K562 (cell line): ENCODE data around the gene MRPL28. TPM values are rescaled to one million over a fixed set of nuclear protein-coding genes. Genes with fewer than 3 reads are reported as not detected.

Experiments used
- ARID2 ChIP-seq: fragments of 450-650 bp; IDR thresholded peaks from 2 replicates; pipeline ENCODE4 v1.6.1; 2017; ENCODE audit warnings: antibody characterized with exemption, mild to moderate bottlenecking
- CHD4 ChIP-seq: fragments of 200-600 bp; sonication (generic); IDR thresholded peaks from 3 replicates; pipeline ENCODE4 v1.6.1; 2012; ENCODE audit warnings: low read depth, mild to moderate bottlenecking, mixed read lengths, low read length, inconsistent platforms; ENCODE audit not compliant: insufficient read depth, insufficient replicate concordance, poor library complexity, severe bottlenecking
- DPF2 ChIP-seq: fragments of 450-650 bp; IDR thresholded peaks from 2 replicates; pipeline ENCODE4 v1.6.1; 2016
- ETV5 ChIP-seq: sonication (generic); formaldehyde crosslinking; IDR thresholded peaks from 2 replicates; pipeline ENCODE4 v1.4.0; 2020; ENCODE audit warnings: low read depth, mild to moderate bottlenecking, missing genetic modification reagents
- GTF2B ChIP-seq: IDR thresholded peaks from 2 replicates; pipeline ENCODE4 v1.6.1; 2011; ENCODE audit not compliant: insufficient read length; ENCODE audit errors: extremely low read depth
- HDAC3 ChIP-seq: fragments of 450-650 bp; IDR thresholded peaks from 2 replicates; pipeline ENCODE4 v1.6.1; 2018; ENCODE audit warnings: borderline replicate concordance, mild to moderate bottlenecking, moderate library complexity; ENCODE audit not compliant: partially characterized antibody
- HMGXB4 ChIP-seq: sonication (generic); formaldehyde crosslinking; IDR thresholded peaks from 2 replicates; pipeline ENCODE4 v1.8.1; 2023; ENCODE audit warnings: mild to moderate bottlenecking, missing genetic modification reagents
- NCOR1 ChIP-seq: fragments of 450-650 bp; IDR thresholded peaks from 2 replicates; pipeline ENCODE4 v1.6.1; 2016; ENCODE audit warnings: mild to moderate bottlenecking, moderate library complexity
- NR3C1 ChIP-seq: sonication (generic); formaldehyde crosslinking; IDR thresholded peaks from 2 replicates; pipeline ENCODE4 v1.8.1; 2022; ENCODE audit warnings: missing genetic modification reagents
- PHF20 ChIP-seq: fragments of 450-650 bp; IDR thresholded peaks from 2 replicates; pipeline ENCODE4 v1.6.1; 2018; ENCODE audit not compliant: partially characterized antibody
- POLR2A ChIP-seq: fragments of 450-650 bp; conservative IDR thresholded peaks from 2 replicates; pipeline ENCODE4 v1.6.1; 2016
- POLR2AphosphoS5 ChIP-seq: IDR thresholded peaks from 2 replicates; pipeline ENCODE4 v1.6.1; 2011; ENCODE audit warnings: mild to moderate bottlenecking, low read depth, low read length, moderate library complexity; ENCODE audit not compliant: control insufficient read depth, insufficient read depth
- TOE1 ChIP-seq, 2 experiments: fragments of 450-650 bp in 1 of 2; sonication (generic) in 1 of 2; formaldehyde crosslinking in 1 of 2; IDR thresholded peaks; 2 replicates each; pipeline versions ENCODE4 v1.7.1 to v1.8.0; 2016 to 2022; ENCODE audit warnings: borderline replicate concordance in 2 of 2, mild to moderate bottlenecking in 2 of 2, antibody characterized with exemption in 1 of 2, inconsistent platforms in 1 of 2, low read depth in 1 of 2, missing genetic modification reagents in 1 of 2, moderate library complexity in 1 of 2
- ZBTB7A ChIP-seq: IDR thresholded peaks from 2 replicates; pipeline ENCODE4 v1.6.1; 2011; ENCODE audit warnings: low read depth, mild to moderate bottlenecking, low read length, moderate library complexity, borderline replicate concordance; ENCODE audit not compliant: control insufficient read depth
- ZEB2 ChIP-seq: fragments of 450-650 bp; IDR thresholded peaks from 2 replicates; pipeline ENCODE4 v1.6.1; 2016
- ZFP30 ChIP-seq: fragments of 250-450 bp; sonication (Bioruptor Pico); IDR thresholded peaks from 2 replicates; pipeline ENCODE4 v1.8.0; 2022; ENCODE audit warnings: moderate library complexity, mild to moderate bottlenecking, inconsistent platforms, borderline replicate concordance
- ZFP36 ChIP-seq: fragments of 150-350 bp; IDR thresholded peaks from 2 replicates; pipeline ENCODE4 v1.6.1; 2018; ENCODE audit warnings: low read length, low read depth; ENCODE audit not compliant: partially characterized antibody
- ZNF316 ChIP-seq: fragments of 450-650 bp; IDR thresholded peaks from 2 replicates; pipeline ENCODE4 v1.6.1; 2016
- polyA plus RNA-seq, 8 experiments: library from polyadenylated mRNA; depleted of rRNA in 4 of 8; stranded (reverse) in 5 of 8; unstranded in 3 of 8; fragments of >200 nt; fragmentation: Nextera tagmentation in 2 of 8; fragmentation: Illumina TruSeq in 1 of 8; extraction: Ambion mirVana in 2 of 8; extraction: Trizol in 1 of 8; gene quantifications; 2 replicates each; pipeline versions ENCODE4 v1.2.1 to v1.2.3, GENCODE V29; 2011 to 2014; ENCODE audit warnings: inconsistent platforms in 1 of 8, missing spikeins in 1 of 8
- total RNA-seq, 7 experiments: library from RNA; depleted of rRNA in 6 of 7; stranded (reverse); fragments of >200 nt in 6 of 7; fragmentation: Illumina TruSeq in 2 of 7; extraction: Trizol in 2 of 7; gene quantifications; 2 replicates each; pipeline versions ENCODE4 v1.2.1 to v1.2.3, GENCODE V29; 2011 to 2021; ENCODE audit warnings: low replicate concordance in 1 of 7
- TF ChIP-seq, protein P1 (sequence below): fragments of 200-400 bp; formaldehyde crosslinking; IDR thresholded peaks from 2 replicates; pipeline ENCODE4 v1.6.1; 2017; ENCODE audit warnings: mild to moderate bottlenecking, low read depth, low read length, moderate library complexity
- TF ChIP-seq, protein P2 (sequence below): fragments of 250-450 bp; sonication (Bioruptor Pico); IDR thresholded peaks from 2 replicates; pipeline ENCODE4 v1.5.0; 2020; ENCODE audit warnings: mild to moderate bottlenecking, borderline replicate concordance

The MRPL28 gene
- total and polyA plus RNA-seq, 9 of the 15 experiments (the other 6 are each of a cell fraction or from before 2014, with no cell fraction given), result 2.5 to 323 (median 175) TPM

DNA sequence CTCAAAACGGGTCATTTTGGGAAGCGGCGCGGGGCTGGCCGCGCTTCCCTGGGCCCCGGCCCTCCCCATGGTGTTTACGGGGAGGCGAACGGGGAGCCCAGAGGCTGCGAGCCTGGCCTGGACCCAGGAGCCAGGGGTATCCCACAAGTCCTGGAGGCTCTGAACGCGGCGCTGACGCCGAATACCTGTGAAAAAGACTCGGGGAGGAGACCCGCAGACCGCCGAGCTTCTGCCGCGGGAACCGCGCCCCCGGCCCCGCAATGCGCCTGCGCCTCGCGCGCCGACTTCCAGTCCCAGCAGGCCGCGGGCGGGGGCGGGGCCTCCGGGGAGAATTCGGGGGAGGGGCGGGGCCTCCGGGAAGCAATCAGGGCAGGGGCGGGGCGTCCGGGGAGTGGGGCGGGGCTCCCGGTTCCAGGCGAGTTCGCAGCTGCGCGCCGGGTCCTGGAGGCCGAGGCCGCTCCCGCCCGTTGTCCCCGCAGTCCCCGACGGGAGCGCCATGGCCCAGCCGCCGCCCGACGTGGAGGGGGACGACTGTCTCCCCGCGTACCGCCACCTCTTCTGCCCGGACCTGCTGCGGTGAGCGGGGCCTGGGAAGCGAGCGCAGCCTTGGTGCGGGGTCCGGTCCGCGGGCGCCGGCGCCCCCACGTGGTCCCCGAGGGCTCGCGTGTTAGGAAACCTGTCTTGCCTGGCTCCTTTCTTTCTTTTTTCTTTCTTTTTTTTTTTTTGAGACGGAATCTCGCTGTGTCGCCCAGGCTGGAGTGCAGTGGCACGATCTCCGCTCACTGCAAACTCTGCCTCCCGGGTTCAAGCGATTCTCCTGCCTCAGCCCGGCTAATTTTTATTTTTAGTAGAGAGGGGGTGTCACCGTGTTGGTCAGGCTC lies 31.4 kb upstream of the MRPL28 start, which contains the start of gene DECR2 (continued):
- TF ChIP-seq, protein P1, sequence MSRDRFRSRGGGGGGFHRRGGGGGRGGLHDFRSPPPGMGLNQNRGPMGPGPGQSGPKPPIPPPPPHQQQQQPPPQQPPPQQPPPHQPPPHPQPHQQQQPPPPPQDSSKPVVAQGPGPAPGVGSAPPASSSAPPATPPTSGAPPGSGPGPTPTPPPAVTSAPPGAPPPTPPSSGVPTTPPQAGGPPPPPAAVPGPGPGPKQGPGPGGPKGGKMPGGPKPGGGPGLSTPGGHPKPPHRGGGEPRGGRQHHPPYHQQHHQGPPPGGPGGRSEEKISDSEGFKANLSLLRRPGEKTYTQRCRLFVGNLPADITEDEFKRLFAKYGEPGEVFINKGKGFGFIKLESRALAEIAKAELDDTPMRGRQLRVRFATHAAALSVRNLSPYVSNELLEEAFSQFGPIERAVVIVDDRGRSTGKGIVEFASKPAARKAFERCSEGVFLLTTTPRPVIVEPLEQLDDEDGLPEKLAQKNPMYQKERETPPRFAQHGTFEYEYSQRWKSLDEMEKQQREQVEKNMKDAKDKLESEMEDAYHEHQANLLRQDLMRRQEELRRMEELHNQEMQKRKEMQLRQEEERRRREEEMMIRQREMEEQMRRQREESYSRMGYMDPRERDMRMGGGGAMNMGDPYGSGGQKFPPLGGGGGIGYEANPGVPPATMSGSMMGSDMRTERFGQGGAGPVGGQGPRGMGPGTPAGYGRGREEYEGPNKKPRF, result no peak
- peak; percentile 28; the same call in 1 of the 2 replicates for TF ChIP-seq ZEB2
- 0 out of 2 replicates have a peak, but pooled peaks have one; percentile 45 for TF ChIP-seq POLR2AphosphoS5
- TF ChIP-seq, protein P2, sequence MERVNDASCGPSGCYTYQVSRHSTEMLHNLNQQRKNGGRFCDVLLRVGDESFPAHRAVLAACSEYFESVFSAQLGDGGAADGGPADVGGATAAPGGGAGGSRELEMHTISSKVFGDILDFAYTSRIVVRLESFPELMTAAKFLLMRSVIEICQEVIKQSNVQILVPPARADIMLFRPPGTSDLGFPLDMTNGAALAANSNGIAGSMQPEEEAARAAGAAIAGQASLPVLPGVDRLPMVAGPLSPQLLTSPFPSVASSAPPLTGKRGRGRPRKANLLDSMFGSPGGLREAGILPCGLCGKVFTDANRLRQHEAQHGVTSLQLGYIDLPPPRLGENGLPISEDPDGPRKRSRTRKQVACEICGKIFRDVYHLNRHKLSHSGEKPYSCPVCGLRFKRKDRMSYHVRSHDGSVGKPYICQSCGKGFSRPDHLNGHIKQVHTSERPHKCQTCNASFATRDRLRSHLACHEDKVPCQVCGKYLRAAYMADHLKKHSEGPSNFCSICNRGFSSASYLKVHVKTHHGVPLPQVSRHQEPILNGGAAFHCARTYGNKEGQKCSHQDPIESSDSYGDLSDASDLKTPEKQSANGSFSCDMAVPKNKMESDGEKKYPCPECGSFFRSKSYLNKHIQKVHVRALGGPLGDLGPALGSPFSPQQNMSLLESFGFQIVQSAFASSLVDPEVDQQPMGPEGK (CRISPR knock-in tag), result no peak
- no peak for TF ChIP-seq HDAC3
- no peak for TF ChIP-seq NR3C1 (CRISPR knock-in tag)
- TF ChIP-seq GTF2B, result no peak
- TF ChIP-seq ZFP36, result no peak
- peak; percentile 44; the same call in 1 of the 2 replicates for TF ChIP-seq ZBTB7A
- peak; percentile 35; the same call in 1 of the 2 replicates for TF ChIP-seq TOE1 (IDR thresholded peaks at IDR 0.05; ENCODE audit: borderline replicate concordance)
- TF ChIP-seq TOE1 (CRISPR knock-in tag; IDR thresholded peaks at IDR 0.05; ENCODE audit: borderline replicate concordance, low read depth), result no peak
- TF ChIP-seq POLR2A, result peak; percentile 82
- TF ChIP-seq DPF2, result peak; percentile 54
- no peak for TF ChIP-seq CHD4
- TF ChIP-seq ETV5 (CRISPR knock-in tag), result peak; percentile 31; the same call in 1 of the 2 replicates
- peak; percentile 59; the same call in 1 of the 2 replicates for TF ChIP-seq HMGXB4 (CRISPR knock-in tag)
- TF ChIP-seq ARID2, result peak; percentile 37; the same call in 1 of the 2 replicates
- TF ChIP-seq PHF20, result peak; percentile 32
- TF ChIP-seq NCOR1, result peak; percentile 46
- TF ChIP-seq ZNF316, result peak; percentile 32; the same call in 1 of the 2 replicates
- no peak for TF ChIP-seq ZFP30
